Measurements from ENCODE around the gene PTK6.

The PTK6 gene

GRCh38 chr20:63498960-63499337 lies 38.2 kb downstream of the PTK6 start, which contains the start of gene EEF1A2:
TSS of gene EEF1A2 (minus strand) at chr20:63499083. CDS start at chr20:63497763, 1,320 bp downstream.
- H3K4me3 ChIP-seq (ENCODE audit: low read length) = no peak within 1 kb of the TSS
- no peak for TF ChIP-seq EZH2phosphoT487 (IDR thresholded peaks at IDR 0.05; ENCODE audit: borderline replicate concordance, low read length)
- no peak for TF ChIP-seq CTCF (IDR thresholded peaks at IDR 0.05; ENCODE audit: low read depth, low read length, poor library complexity, severe bottlenecking)

GRCh38 chr20:63497946-63498935 lies 38.9 kb downstream of the PTK6 start:
- Histone ChIP-seq H4K20me1 (ENCODE audit: control insufficient read depth, insufficient read depth, low read depth, low read length) (peaks cover 9% of the 10 kb centered on the region; the same call in 1 of the 2 replicates), H3K4me3 (ENCODE audit: low read length) (no peak overlapping the region), H3K9me3 (ENCODE audit: control insufficient read depth, insufficient read depth, low read length) (no peaks in the 10 kb centered on the region), H3K9me2 (replicated peaks; ENCODE audit: control insufficient read depth, low read length) (no peaks in the 10 kb centered on the region), H3K27ac (ENCODE audit: low read depth, low read length) (no peak overlapping the region), H3K36me3 (ENCODE audit: control insufficient read depth, low read length) (no peaks in the 10 kb centered on the region), H3K4me2 (ENCODE audit: low read length) (no peak overlapping the region), H3K79me2 (ENCODE audit: control insufficient read depth, low read length) (no peaks in the 10 kb centered on the region), H3K4me1 (ENCODE audit: control insufficient read depth, low read length) (peaks cover 20% of the 10 kb centered on the region), H3F3A (ENCODE audit: control insufficient read depth, insufficient read depth) (no peaks in the 10 kb centered on the region; the same call in 1 of the 2 replicates), H3K27me3 (ENCODE audit: control insufficient read depth, low read length) (peaks cover 7% of the 10 kb centered on the region; the same call in 1 of the 2 replicates)
- TF ChIP-seq CTCF (IDR thresholded peaks at IDR 0.05; ENCODE audit: low read depth, low read length, poor library complexity, severe bottlenecking) (no peak), EZH2phosphoT487 (IDR thresholded peaks at IDR 0.05; ENCODE audit: borderline replicate concordance, low read length) (no peak)

More at GRCh38 chr20:63498960-63499337, 38.2 kb downstream of the PTK6 start, which contains the start of gene EEF1A2:
- Histone ChIP-seq H3K79me2 (ENCODE audit: control insufficient read depth, low read length) (no peaks in the 10 kb centered on the region), H3K9me2 (replicated peaks; ENCODE audit: control insufficient read depth, low read length) (no peaks in the 10 kb centered on the region), H3K4me2 (ENCODE audit: low read length) (no peak within 1 kb of the TSS; the same call in 1 of the 2 replicates), H3K4me1 (ENCODE audit: control insufficient read depth, low read length) (peaks cover 20% of the 10 kb centered on the region), H3K9me3 (ENCODE audit: control insufficient read depth, insufficient read depth, low read length) (no peaks in the 10 kb centered on the region), H3K27me3 (ENCODE audit: control insufficient read depth, low read length) (peaks cover 7% of the 10 kb centered on the region; the same call in 1 of the 2 replicates), H3K27ac (ENCODE audit: low read depth, low read length) (no peak within 1 kb of the TSS), H3K36me3 (ENCODE audit: control insufficient read depth, low read length) (no peaks in the 10 kb centered on the region), H3F3A (ENCODE audit: control insufficient read depth, insufficient read depth) (no peaks in the 10 kb centered on the region; the same call in 1 of the 2 replicates), H4K20me1 (ENCODE audit: control insufficient read depth, insufficient read depth, low read depth, low read length) (peaks cover 9% of the 10 kb centered on the region; the same call in 1 of the 2 replicates)

GRCh38 chr20:63497138-63497945 lies 39.8 kb downstream of the PTK6 start:
- H3K27ac ChIP-seq (ENCODE audit: low read depth, low read length) = no peak overlapping the region
- H3F3A ChIP-seq (ENCODE audit: control insufficient read depth, insufficient read depth) = no peaks in the 10 kb centered on the region; the same call in 1 of the 2 replicates

More at GRCh38 chr20:63497138-63497945, 39.8 kb downstream of the PTK6 start:
- Histone ChIP-seq H3K9me2 (replicated peaks; ENCODE audit: control insufficient read depth, low read length) (no peaks in the 10 kb centered on the region), H3K4me1 (ENCODE audit: control insufficient read depth, low read length) (peaks cover 17% of the 10 kb centered on the region), H3K79me2 (ENCODE audit: control insufficient read depth, low read length) (no peaks in the 10 kb centered on the region), H3K27me3 (ENCODE audit: control insufficient read depth, low read length) (peaks cover 7% of the 10 kb centered on the region; the same call in 1 of the 2 replicates), H4K20me1 (ENCODE audit: control insufficient read depth, insufficient read depth, low read depth, low read length) (peaks cover 9% of the 10 kb centered on the region; the same call in 1 of the 2 replicates), H3K4me2 (ENCODE audit: low read length) (no peak overlapping the region), H3K36me3 (ENCODE audit: control insufficient read depth, low read length) (no peaks in the 10 kb centered on the region), H3K4me3 (ENCODE audit: low read length) (no peak overlapping the region), H3K9me3 (ENCODE audit: control insufficient read depth, insufficient read depth, low read length) (no peaks in the 10 kb centered on the region)
- TF ChIP-seq CTCF (IDR thresholded peaks at IDR 0.05; ENCODE audit: low read depth, low read length, poor library complexity, severe bottlenecking) (no peak), EZH2phosphoT487 (IDR thresholded peaks at IDR 0.05; ENCODE audit: borderline replicate concordance, low read length) (no peak)
